OCI-LY7 (cell line): ENCODE data around the gene ZYG11B.

Experiments
- EZH2phosphoT487 ChIP-seq: fragments of 200-600 bp; sonication (generic); IDR thresholded peaks from 2 replicates; pipeline ENCODE4 v1.6.1; 2018; ENCODE audit warnings: low read depth, borderline replicate concordance, mild to moderate bottlenecking, mixed run types, antibody characterized with exemption, low read length, moderate library complexity, mixed read lengths
- TF ChIP-seq, protein P1 (sequence below): fragments of 200-600 bp; sonication (generic); conservative IDR thresholded peaks from 2 replicates; pipeline ENCODE4 v1.5.1; 2014; ENCODE audit warnings: mild to moderate bottlenecking, antibody characterized with exemption, low read length, moderate library complexity, mixed read lengths

DNA sequence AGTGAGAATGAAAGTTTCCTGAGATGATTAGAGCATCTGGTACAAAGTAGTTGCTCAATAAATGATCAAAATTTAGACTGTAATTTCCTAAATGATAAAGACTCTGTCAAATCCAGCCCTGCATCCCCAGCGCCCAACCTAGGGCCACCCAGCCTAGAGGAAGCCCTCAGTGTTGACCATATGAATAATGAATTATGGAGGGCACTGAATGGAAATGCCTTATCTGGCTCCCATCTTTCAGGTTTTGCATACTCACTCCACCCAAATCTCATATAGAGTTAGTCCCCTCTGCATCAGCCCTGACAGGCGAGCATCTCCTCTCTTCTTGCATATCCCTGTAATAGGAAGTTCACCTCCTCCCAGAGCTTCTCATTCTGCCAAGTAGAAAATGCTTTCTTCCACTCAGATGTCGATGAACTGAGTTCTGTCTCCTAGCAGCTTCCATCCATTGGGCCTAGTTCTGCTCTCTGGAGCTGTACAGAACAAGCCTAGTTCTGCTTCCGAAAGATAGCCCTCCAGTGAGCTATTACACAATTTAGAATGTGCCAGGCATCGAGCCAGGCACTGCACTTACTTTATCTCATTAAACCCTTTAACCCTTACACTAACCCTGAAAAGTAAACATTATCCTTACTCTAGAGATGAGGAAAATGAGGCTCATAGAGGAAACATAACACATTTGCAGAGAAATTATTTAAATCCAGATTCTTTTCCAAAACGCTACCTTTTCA, 49.0 kb upstream of the ZYG11B start:
- TF ChIP-seq, protein P1, sequence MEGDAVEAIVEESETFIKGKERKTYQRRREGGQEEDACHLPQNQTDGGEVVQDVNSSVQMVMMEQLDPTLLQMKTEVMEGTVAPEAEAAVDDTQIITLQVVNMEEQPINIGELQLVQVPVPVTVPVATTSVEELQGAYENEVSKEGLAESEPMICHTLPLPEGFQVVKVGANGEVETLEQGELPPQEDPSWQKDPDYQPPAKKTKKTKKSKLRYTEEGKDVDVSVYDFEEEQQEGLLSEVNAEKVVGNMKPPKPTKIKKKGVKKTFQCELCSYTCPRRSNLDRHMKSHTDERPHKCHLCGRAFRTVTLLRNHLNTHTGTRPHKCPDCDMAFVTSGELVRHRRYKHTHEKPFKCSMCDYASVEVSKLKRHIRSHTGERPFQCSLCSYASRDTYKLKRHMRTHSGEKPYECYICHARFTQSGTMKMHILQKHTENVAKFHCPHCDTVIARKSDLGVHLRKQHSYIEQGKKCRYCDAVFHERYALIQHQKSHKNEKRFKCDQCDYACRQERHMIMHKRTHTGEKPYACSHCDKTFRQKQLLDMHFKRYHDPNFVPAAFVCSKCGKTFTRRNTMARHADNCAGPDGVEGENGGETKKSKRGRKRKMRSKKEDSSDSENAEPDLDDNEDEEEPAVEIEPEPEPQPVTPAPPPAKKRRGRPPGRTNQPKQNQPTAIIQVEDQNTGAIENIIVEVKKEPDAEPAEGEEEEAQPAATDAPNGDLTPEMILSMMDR, result no peak
- no peak for TF ChIP-seq EZH2phosphoT487
